Left ventricle myocardium inferior (tissue), 1 donor: Measurements from ENCODE around the gene ZNF791. TPM values are rescaled to one million over a fixed set of nuclear protein-coding genes. Genes with fewer than 3 reads are reported as not detected.

ENCODE experiments used
- DNase-seq: peaks from one replicate; pipeline ENCODE4 v3.0.0-alpha.2; 2020
- H3K27ac ChIP-seq: fragments of 200-600 bp; replicated peaks from 2 replicates; pipeline ENCODE4 v1.8.0; 2021
- H3K27me3 ChIP-seq: fragments of 200-600 bp; 2 replicates; pipeline ENCODE4 v1.8.0; 2021; ENCODE audit warnings: low read depth
- H3K36me3 ChIP-seq: fragments of 200-600 bp; 2 replicates; pipeline ENCODE4 v1.8.0; 2021
- H3K4me1 ChIP-seq: fragments of 200-600 bp; 2 replicates; pipeline ENCODE4 v1.8.0; 2021
- H3K4me3 ChIP-seq: fragments of 200-600 bp; 2 replicates; pipeline ENCODE4 v1.8.0; 2021; ENCODE audit warnings: mild to moderate bottlenecking, moderate library complexity
- H3K9me3 ChIP-seq: fragments of 200-600 bp; replicated peaks from 2 replicates; pipeline ENCODE4 v1.8.0; 2021
- CTCF ChIP-seq: fragments of 200-600 bp; IDR thresholded peaks from 2 replicates; pipeline ENCODE4 v1.8.0; 2021; ENCODE audit warnings: antibody characterized with exemption, mild to moderate bottlenecking, borderline replicate concordance
- intact Hi-C: fragments of 100-400 bp; cut with micrococcal nuclease; formaldehyde crosslinking; loops from one replicate; pipeline ENCODE4 v1.11.0; 2022
- total RNA-seq: library from RNA; stranded (reverse); fragmentation: NEBNext Ultra II Directional; extraction: Animal tissue kit (Norgen Biotek cat#: 25700); gene quantifications from one replicate; pipeline ENCODE4 v1.2.1, GENCODE V29; 2021
- donor health status: DM: no; HTN: yes; CAD: no; lungs with severe emphysema.

Gene ZNF791
- total RNA-seq, 1 donor from 2014 or later, result 15.4 TPM

GRCh38 chr19:12647047-12647446 is 36.3 kb downstream of the ZNF791 start:
- Histone ChIP-seq H3K36me3 (peaks cover 5% of the 10 kb centered on the region), H3K27ac (no peak overlapping the region), H3K4me1 (peaks cover 14% of the 10 kb centered on the region), H3K27me3 (no peaks in the 10 kb centered on the region), H3K4me3 (no peak overlapping the region), H3K9me3 (no peaks in the 10 kb centered on the region)
- DNase-seq, result no peak
- TF ChIP-seq CTCF, result no peak
- intact Hi-C loops, result no loop called here

GRCh38 chr19:12647490-12648071 is 36.9 kb downstream of the ZNF791 start:
- no peaks in the 10 kb centered on the region for H3K27me3 ChIP-seq
- no peaks in the 10 kb centered on the region for H3K9me3 ChIP-seq
- no peak for TF ChIP-seq CTCF
- no peak overlapping the region for H3K27ac ChIP-seq
- no peak for DNase-seq
- intact Hi-C loops, result no loop called here
- peak overlapping the region; percentile 58 for H3K4me3 ChIP-seq
- peaks cover 5% of the 10 kb centered on the region for H3K36me3 ChIP-seq
- peaks cover 14% of the 10 kb centered on the region for H3K4me1 ChIP-seq

- Histone ChIP-seq H3K27ac (no peak overlapping the region), H3K4me3 (peak overlapping the region; percentile 58), H3K36me3 (peaks cover 5% of the 10 kb centered on the region), H3K4me1 (peaks cover 14% of the 10 kb centered on the region), H3K27me3 (no peaks in the 10 kb centered on the region), H3K9me3 (no peaks in the 10 kb centered on the region)
- intact Hi-C loops, result no loop called here
- peak; percentile 40 for TF ChIP-seq CTCF
- no peak for DNase-seq
Measured at GRCh38 chr19:12648088-12648487, 37.4 kb downstream of the ZNF791 start.

- no peak for DNase-seq
- no peak overlapping the region for H3K27ac ChIP-seq
- no peaks in the 10 kb centered on the region for H3K9me3 ChIP-seq
- TF ChIP-seq CTCF, result no peak
- no peaks in the 10 kb centered on the region for H3K27me3 ChIP-seq
- peaks cover 14% of the 10 kb centered on the region for H3K4me1 ChIP-seq
- intact Hi-C loops, result no loop called here
- no peak overlapping the region for H3K4me3 ChIP-seq
- peaks cover 12% of the 10 kb centered on the region for H3K36me3 ChIP-seq
Measured at GRCh38 chr19:12649941-12650340, 39.2 kb downstream of the ZNF791 start.

- Histone ChIP-seq H3K4me3 (no peak overlapping the region), H3K4me1 (peaks cover 14% of the 10 kb centered on the region), H3K27ac (no peak overlapping the region), H3K36me3 (peaks cover 30% of the 10 kb centered on the region), H3K27me3 (no peaks in the 10 kb centered on the region), H3K9me3 (no peaks in the 10 kb centered on the region)
- DNase-seq, result no peak
- no peak for TF ChIP-seq CTCF
- intact Hi-C loops, result no loop called here
Measured at GRCh38 chr19:12652219-12652618, 41.5 kb downstream of the ZNF791 start.

- H3K9me3 ChIP-seq, result no peaks in the 10 kb centered on the region
- H3K27ac ChIP-seq, result no peak overlapping the region
- no peak overlapping the region for H3K4me3 ChIP-seq
- intact Hi-C loops, result no loop called here
- H3K4me1 ChIP-seq, result no peaks in the 10 kb centered on the region
- DNase-seq, result no peak
- H3K27me3 ChIP-seq, result no peaks in the 10 kb centered on the region
- TF ChIP-seq CTCF, result no peak
- peaks cover 61% of the 10 kb centered on the region for H3K36me3 ChIP-seq
Measured at GRCh38 chr19:12655546-12655945, 44.8 kb downstream of the ZNF791 start.
